H9 (cell line): ENCODE measurements around the gene SETD4. TPM values are rescaled to one million over a fixed set of nuclear protein-coding genes. Genes with fewer than 3 reads are reported as not detected.

Source experiments
- DNase-seq: peaks from one replicate; pipeline ENCODE4 v3.0.0-alpha.2; 2017
- H2AFZ ChIP-seq: one replicate; pipeline ENCODE4 v1.6.1; 2013; ENCODE audit warnings: mild to moderate bottlenecking, low read length, control low read depth, moderate library complexity
- H2AK5ac ChIP-seq: 2 replicates; pipeline ENCODE4 v1.6.1; 2013; ENCODE audit warnings: low read length, control low read depth, mixed read lengths; ENCODE audit not compliant: insufficient read length
- H2BK120ac ChIP-seq: one replicate; pipeline ENCODE4 v1.6.1; 2013; ENCODE audit warnings: low read depth, mild to moderate bottlenecking, low read length, control low read depth, inconsistent platforms; ENCODE audit not compliant: poor library complexity, severe bottlenecking
- H2BK12ac ChIP-seq: 2 replicates; pipeline ENCODE4 v1.6.1; 2013; ENCODE audit warnings: low read length, control low read depth, mixed read lengths, low read depth; ENCODE audit not compliant: insufficient read length
- H2BK15ac ChIP-seq: 2 replicates; pipeline ENCODE4 v1.6.1; 2013; ENCODE audit warnings: low read depth, low read length, control low read depth
- H2BK20ac ChIP-seq: one replicate; pipeline ENCODE4 v1.6.1; 2013; ENCODE audit warnings: low read depth, mild to moderate bottlenecking, low read length, control low read depth, inconsistent platforms; ENCODE audit not compliant: poor library complexity, severe bottlenecking
- H2BK5ac ChIP-seq: 2 replicates; pipeline ENCODE4 v1.6.1; 2013; ENCODE audit warnings: low read length, control low read depth, mixed read lengths; ENCODE audit not compliant: insufficient read length
- H3K14ac ChIP-seq: 2 replicates; pipeline ENCODE4 v1.6.1; 2013; ENCODE audit warnings: low read length, control low read depth; ENCODE audit not compliant: insufficient read depth
- H3K18ac ChIP-seq: 2 replicates; pipeline ENCODE4 v1.6.1; 2013; ENCODE audit warnings: low read depth, mild to moderate bottlenecking, mixed read lengths, low read length, control low read depth; ENCODE audit not compliant: insufficient read length
- H3K23ac ChIP-seq: 2 replicates; pipeline ENCODE4 v1.6.1; 2013; ENCODE audit warnings: low read length, control low read depth, mixed read lengths, low read depth; ENCODE audit not compliant: insufficient read length
- H3K23me2 ChIP-seq: 2 replicates; pipeline ENCODE4 v1.6.1; 2013; ENCODE audit warnings: low read depth, mild to moderate bottlenecking, mixed read lengths, low read length, control low read depth; ENCODE audit not compliant: insufficient read length, poor library complexity, severe bottlenecking
- H3K27ac ChIP-seq: 2 replicates; pipeline ENCODE4 v1.5.1; 2013; ENCODE audit warnings: low read length, control low read depth, mixed read lengths, low read depth; ENCODE audit not compliant: insufficient read length
- H3K27me3 ChIP-seq: 2 replicates; pipeline ENCODE4 v1.6.1; 2013; ENCODE audit warnings: low read length, control low read depth, inconsistent platforms; ENCODE audit not compliant: insufficient read depth
- H3K4ac ChIP-seq: 2 replicates; pipeline ENCODE4 v1.6.1; 2013; ENCODE audit warnings: low read depth, mild to moderate bottlenecking, control low read depth, inconsistent platforms, low read length, moderate library complexity
- H3K4me1 ChIP-seq: 2 replicates; pipeline ENCODE4 v1.6.1; 2013; ENCODE audit warnings: low read length, control low read depth, inconsistent platforms; ENCODE audit not compliant: insufficient read depth
- H3K4me2 ChIP-seq: 2 replicates; pipeline ENCODE4 v1.6.1; 2013; ENCODE audit warnings: low read length, control low read depth, mixed read lengths; ENCODE audit not compliant: insufficient read length, insufficient read depth
- H3K56ac ChIP-seq: 2 replicates; pipeline ENCODE4 v1.6.1; 2013; ENCODE audit warnings: low read depth, mild to moderate bottlenecking, mixed read lengths, low read length, control low read depth; ENCODE audit not compliant: insufficient read length
- H3K79me1 ChIP-seq: 2 replicates; pipeline ENCODE4 v1.6.1; 2013; ENCODE audit warnings: low read depth, mild to moderate bottlenecking, moderate library complexity, low read length, control low read depth, inconsistent platforms; ENCODE audit not compliant: insufficient read depth, poor library complexity, severe bottlenecking
- H3K79me2 ChIP-seq: 2 replicates; pipeline ENCODE4 v1.6.1; 2013; ENCODE audit warnings: low read length, control low read depth, inconsistent platforms; ENCODE audit not compliant: insufficient read depth
- H3K9ac ChIP-seq: 2 replicates; pipeline ENCODE4 v1.6.1; 2013; ENCODE audit warnings: low read length, control low read depth, mixed read lengths; ENCODE audit not compliant: insufficient read length; ENCODE audit errors: extremely low read depth
- H3K9me3 ChIP-seq: one replicate; pipeline ENCODE4 v1.6.1; 2013; ENCODE audit warnings: low read depth, low read length, inconsistent platforms; ENCODE audit not compliant: control insufficient read depth
- H3T11ph ChIP-seq: one replicate; pipeline ENCODE4 v1.6.1; 2013; ENCODE audit warnings: mild to moderate bottlenecking, low read length, control low read depth, inconsistent platforms
- H4K20me1 ChIP-seq: one replicate; pipeline ENCODE4 v1.6.1; 2013; ENCODE audit not compliant: control insufficient read depth, insufficient read length, insufficient read depth
- H4K5ac ChIP-seq: 2 replicates; pipeline ENCODE4 v1.6.1; 2013; ENCODE audit warnings: low read depth, mild to moderate bottlenecking, mixed read lengths, low read length, control low read depth; ENCODE audit not compliant: insufficient read length
- H4K8ac ChIP-seq: replicated peaks from 2 replicates; pipeline ENCODE4 v1.6.1; 2013; ENCODE audit warnings: low read length, control low read depth, mixed read lengths, low read depth; ENCODE audit not compliant: insufficient read length
- H4K91ac ChIP-seq: 2 replicates; pipeline ENCODE4 v1.6.1; 2013; ENCODE audit warnings: low read depth, mild to moderate bottlenecking, moderate library complexity, mixed read lengths, low read length, control low read depth; ENCODE audit not compliant: insufficient read length
- H3K27ac Mint-ChIP-seq, 3 experiments: 2 replicates in 2 of 3; 3 replicates in 1 of 3; pipeline ENCODE4 v1.8.0; 2020 to 2021; ENCODE audit warnings: mixed read lengths in 3 of 3, mild to moderate bottlenecking in 1 of 3, moderate library complexity in 1 of 3
- H3K27me3 Mint-ChIP-seq: 2 replicates; pipeline ENCODE4 v1.8.0; 2021; ENCODE audit warnings: low read depth, mild to moderate bottlenecking, moderate library complexity, mixed read lengths
- H3K36me3 Mint-ChIP-seq, 3 experiments: 2 replicates in 2 of 3; 3 replicates in 1 of 3; pipeline ENCODE4 v1.8.0; 2020 to 2021; ENCODE audit warnings: low read depth in 3 of 3, mixed read lengths in 3 of 3; ENCODE audit not compliant: insufficient read depth in 1 of 3
- H3K4me1 Mint-ChIP-seq, 2 experiments: 2 replicates each; pipeline ENCODE4 v1.8.0; 2020; ENCODE audit warnings: mixed read lengths in 2 of 2
- H3K4me3 Mint-ChIP-seq, 2 experiments: 2 replicates in 1 of 2; 3 replicates in 1 of 2; pipeline ENCODE4 v1.8.0; 2020 to 2021; ENCODE audit warnings: mild to moderate bottlenecking in 2 of 2, mixed read lengths in 2 of 2, moderate library complexity in 1 of 2
- H3K9me3 Mint-ChIP-seq, 2 experiments: 2 replicates in 1 of 2; 3 replicates in 1 of 2; pipeline ENCODE4 v1.8.0; 2020; ENCODE audit warnings: mild to moderate bottlenecking in 2 of 2, mixed read lengths in 2 of 2, moderate library complexity in 1 of 2
- WGBS: extraction: QIAGEN DNeasy Blood & Tissue Kit; methylation state at CpG from one replicate; pipeline ENCODE4 v1.1.7; 2013; ENCODE audit warnings: missing lambda C conversion rate, low lambda C conversion rate, mixed read lengths; ENCODE audit not compliant: insufficient read length; ENCODE audit errors: extremely low coverage; 5-methylcytosine and 5-hydroxymethylcytosine counted together
- total RNA-seq: library from RNA; stranded (reverse); gene quantifications from 2 replicates; pipeline ENCODE4 v1.2.1, GENCODE V29; 2021
- TF ChIP-seq, protein P1 (sequence below): fragments of 200-600 bp; sonication (generic); conservative IDR thresholded peaks from 3 replicates; pipeline ENCODE4 v1.8.0; 2021; ENCODE audit warnings: antibody characterized with exemption, mild to moderate bottlenecking

The SETD4 gene
- total RNA-seq, 1 experiment from 2014 or later = 52.5 TPM

DNA sequence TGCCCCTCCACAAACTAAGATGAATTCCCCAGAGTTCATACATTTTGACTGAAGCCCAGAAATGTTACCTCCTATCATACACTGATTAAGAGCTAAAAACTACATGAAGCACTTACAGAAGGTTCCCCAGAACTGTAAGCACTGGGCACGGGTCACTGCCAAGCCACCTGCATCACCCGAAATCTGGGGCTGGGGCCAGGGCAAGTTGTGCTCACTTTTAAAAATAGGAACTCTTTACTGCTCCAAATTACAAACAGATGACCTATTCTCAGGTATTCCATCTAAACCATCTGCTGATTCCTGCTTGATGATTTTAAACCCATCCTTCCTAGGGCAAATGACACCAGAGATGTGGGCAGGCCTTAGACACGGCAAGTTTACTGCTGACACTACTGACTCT, 4.8 kb downstream of the SETD4 start:
- H3K27ac Mint-ChIP-seq = no peak overlapping the region; a peak in 1 of 7 replicates
- peaks cover 63 to 73% (median 67%) of the 10 kb centered on the region in 3 experiments; a peak in 6 of 7 replicates for H3K36me3 Mint-ChIP-seq
- Histone ChIP-seq H2AK5ac (no peak overlapping the region), H3K9ac (no peak overlapping the region), H3K18ac (no peak overlapping the region), H3K14ac (no peak overlapping the region), H3K4me2 (no peak overlapping the region), H3K79me2 (peaks cover 4% of the 10 kb centered on the region; the same call in 1 of the 2 replicates), H4K20me1 (no peaks in the 10 kb centered on the region), H4K5ac (no peak overlapping the region), H3K27ac (no peak overlapping the region), H3T11ph (no peak overlapping the region), H3K9me3 (no peaks in the 10 kb centered on the region), H4K8ac (no peak overlapping the region), H3K4ac (no peak overlapping the region), H3K56ac (no peak overlapping the region), H3K23me2 (peaks cover 1% of the 10 kb centered on the region), H2BK20ac (no peak overlapping the region), H3K4me1 (no peaks in the 10 kb centered on the region), H2BK15ac (no peak overlapping the region), H2BK120ac (no peak overlapping the region), H2BK12ac (no peak overlapping the region), H3K27me3 (no peaks in the 10 kb centered on the region), H3K23ac (no peak overlapping the region), H2AFZ (no peak overlapping the region), H2BK5ac (no peak overlapping the region), H4K91ac (no peak overlapping the region), H3K79me1 (no peaks in the 10 kb centered on the region)
- WGBS = no CpG with 5 or more reads among the region's 3 CpGs
- no peaks in the 10 kb centered on the region for H3K27me3 Mint-ChIP-seq
- peaks cover 13 to 15% of the 10 kb centered on the region in 2 experiments; a peak in 3 of 4 replicates for H3K4me1 Mint-ChIP-seq
- no peaks in the 10 kb centered on the region for H3K9me3 Mint-ChIP-seq
- H3K4me3 Mint-ChIP-seq = no peak overlapping the region
- no peak for DNase-seq
- TF ChIP-seq, protein P1, sequence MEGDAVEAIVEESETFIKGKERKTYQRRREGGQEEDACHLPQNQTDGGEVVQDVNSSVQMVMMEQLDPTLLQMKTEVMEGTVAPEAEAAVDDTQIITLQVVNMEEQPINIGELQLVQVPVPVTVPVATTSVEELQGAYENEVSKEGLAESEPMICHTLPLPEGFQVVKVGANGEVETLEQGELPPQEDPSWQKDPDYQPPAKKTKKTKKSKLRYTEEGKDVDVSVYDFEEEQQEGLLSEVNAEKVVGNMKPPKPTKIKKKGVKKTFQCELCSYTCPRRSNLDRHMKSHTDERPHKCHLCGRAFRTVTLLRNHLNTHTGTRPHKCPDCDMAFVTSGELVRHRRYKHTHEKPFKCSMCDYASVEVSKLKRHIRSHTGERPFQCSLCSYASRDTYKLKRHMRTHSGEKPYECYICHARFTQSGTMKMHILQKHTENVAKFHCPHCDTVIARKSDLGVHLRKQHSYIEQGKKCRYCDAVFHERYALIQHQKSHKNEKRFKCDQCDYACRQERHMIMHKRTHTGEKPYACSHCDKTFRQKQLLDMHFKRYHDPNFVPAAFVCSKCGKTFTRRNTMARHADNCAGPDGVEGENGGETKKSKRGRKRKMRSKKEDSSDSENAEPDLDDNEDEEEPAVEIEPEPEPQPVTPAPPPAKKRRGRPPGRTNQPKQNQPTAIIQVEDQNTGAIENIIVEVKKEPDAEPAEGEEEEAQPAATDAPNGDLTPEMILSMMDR = no peak
